HG03457 (cell line): ENCODE data around the gene IGF2R.
"Not testable (repeated sequence)": the region's sequence is repeated elsewhere in the genome, so short reads cannot be mapped to it uniquely, and the experiment has no call there.

Experiments used
- ATAC-seq: cut with Tn5 transposase; IDR thresholded peaks from one replicate; pipeline ENCODE4 v1.9.1; 2021; ENCODE audit warnings: moderate number of reproducible peaks; ENCODE audit not compliant: unreplicated experiment

The IGF2R gene

DNA sequence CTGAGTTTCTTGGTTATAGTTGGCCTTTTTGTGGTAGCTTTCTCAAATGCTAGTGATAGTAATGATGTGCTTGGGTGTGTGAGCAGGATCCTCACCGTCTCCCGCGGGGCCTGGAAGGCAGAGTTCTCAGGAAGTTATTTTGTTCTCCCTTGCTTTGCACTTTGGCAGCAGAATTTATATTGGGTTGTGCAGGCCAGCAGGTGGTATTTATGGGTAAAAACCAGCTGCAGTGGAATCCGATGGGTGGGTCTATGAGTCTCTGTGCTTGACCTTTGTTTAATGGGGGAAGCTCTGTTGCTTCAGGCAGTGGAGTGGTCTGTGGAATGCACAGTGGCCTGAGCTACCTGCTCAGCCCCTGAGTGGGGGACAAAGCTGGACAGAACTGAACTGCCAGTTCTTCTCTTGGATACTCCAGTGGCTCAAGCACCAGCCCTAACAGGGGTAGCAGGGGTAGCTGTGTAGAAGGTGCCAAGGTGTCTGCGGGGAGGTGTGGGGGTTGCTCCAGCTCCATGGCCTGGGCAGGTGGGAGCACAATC, 27.3 kb downstream of the IGF2R start:
- no peak for ATAC-seq

DNA sequence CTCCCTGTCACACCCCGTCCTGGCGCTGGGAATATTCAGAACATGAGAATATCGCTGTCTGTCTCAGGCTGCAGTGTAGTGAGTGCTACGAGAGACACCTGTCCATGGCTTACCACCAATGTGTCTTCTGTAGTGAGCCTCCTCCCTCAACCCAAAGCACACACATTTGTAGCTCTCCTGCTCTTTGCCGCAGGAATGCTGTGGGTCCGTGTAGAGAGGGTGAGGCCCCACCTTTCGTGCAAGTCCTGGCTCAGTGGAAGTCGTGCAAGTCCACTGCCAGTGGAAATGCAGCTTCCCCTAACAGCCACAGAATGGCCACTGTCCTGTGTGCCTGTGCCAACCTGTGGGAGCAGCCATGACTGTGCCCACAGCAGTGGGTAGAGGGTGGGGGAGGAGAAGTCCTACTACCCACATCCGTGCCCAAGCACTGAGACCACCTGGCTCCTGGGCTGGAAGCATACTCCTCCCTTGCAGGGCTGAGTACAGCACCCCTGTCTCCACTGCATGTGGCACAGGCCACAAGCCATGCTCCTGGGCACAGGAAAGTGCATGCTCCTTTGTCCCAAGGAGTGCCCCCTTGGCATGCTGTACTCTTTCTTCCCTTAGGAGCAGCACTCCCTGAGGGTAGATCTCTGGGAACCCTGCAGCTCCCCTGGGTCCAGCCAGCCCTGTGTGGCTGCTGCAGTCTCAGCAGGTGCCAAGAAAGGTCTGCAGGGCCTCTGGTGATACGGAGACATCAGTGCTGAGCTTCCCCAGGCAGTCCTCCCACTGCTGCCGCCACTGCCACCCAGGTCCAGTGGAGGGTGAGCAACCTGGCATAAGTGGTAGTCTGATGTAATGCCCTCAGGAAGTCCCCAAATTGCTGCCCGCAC, 28.0 kb downstream of the IGF2R start:
- no peak for ATAC-seq

GRCh38 chr6:159997498-159998101, 28.7 kb downstream of the IGF2R start:
- no peak for ATAC-seq

GRCh38 chr6:159998538-159998937, 29.7 kb downstream of the IGF2R start:
- no peak for ATAC-seq

DNA sequence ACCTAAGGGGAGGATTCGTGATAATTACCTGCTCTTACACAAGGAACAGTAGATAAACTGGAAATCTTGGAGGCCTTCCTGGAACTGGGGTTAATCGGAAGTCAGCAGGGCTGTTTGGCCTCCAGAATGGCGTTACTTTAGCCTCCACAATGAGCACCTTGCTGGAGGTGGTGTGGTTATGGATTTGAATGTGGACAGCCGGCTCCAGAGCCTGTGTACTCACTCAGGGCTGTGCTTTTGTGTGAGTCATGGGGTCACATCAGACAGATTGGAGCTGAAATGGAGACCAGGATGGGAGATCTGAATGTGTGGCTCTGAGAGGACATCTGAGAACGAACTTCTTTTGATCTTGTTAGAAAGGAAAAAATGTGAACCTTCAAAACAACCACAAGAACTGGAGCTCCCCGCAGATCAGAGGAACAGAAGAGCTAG, 30.4 kb downstream of the IGF2R start:
- no peak for ATAC-seq

GRCh38 chr6:160000280-160000704, 31.4 kb downstream of the IGF2R start:
- ATAC-seq, result no peak

DNA sequence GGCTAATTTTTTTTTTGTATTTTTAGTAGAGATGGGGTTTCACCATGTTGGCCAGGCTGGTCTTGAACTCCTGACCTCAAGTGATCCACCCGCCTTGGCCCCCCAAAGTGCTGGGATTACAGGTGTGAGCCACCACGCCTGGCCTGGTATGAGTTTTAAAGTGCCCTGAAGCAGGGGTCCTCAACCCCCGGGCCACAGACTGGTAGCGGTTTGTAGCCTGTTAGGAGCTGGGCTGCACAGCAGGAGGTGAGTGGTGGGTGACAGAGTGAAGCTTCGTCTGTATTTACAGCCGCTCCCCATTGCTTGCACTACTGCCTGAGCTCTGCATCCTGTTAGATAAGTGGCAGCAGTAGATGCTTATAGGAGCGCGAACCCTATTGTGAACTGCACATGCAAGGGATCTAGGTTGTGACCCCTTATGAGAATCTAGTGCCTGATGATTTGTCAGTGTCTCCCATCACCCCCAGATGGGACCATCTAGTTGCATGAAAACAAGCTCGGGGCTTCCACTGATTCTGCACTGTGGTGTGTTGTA, 32.1 kb downstream of the IGF2R start:
- ATAC-seq, result not testable (repeated sequence)

DNA sequence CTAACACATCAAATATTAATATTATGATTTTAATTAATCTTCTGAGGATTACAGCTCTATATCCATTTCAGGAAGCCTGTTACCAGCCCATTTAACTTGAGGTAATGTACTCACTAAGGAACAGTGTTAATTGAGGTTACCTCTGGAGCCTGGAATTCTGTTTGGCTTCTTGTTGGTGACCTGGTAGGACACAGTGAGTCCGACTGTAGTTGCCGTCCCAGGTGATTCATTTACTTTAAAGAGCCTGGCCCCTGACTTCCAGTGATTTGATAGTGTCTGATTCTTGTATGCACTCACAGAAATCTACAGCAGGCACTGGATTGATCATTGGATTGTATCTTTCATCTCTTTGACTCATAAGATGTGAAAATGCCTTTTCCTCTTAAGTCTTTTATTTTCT, 34.0 kb downstream of the IGF2R start:
- ATAC-seq, result no peak

DNA sequence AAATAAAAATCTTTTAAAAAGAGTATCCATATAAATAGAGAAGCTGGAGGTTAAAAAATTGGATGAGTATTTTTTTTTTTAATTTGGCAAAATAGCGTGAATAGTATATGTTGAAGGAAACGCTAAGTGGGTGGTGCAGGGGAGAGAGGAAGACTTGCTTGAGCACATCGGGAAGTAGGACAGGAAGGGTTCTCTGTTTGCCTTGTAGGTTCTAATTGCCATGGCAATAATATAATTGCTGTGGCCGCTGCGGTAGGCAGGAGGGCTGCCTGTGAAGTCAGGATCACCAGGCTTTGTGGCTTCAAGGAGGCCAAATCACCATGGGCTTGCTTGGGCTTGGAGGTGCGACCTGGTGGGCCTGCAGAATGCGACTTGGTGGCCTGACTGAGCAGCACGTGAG, 35.1 kb downstream of the IGF2R start:
- ATAC-seq, result no peak

DNA sequence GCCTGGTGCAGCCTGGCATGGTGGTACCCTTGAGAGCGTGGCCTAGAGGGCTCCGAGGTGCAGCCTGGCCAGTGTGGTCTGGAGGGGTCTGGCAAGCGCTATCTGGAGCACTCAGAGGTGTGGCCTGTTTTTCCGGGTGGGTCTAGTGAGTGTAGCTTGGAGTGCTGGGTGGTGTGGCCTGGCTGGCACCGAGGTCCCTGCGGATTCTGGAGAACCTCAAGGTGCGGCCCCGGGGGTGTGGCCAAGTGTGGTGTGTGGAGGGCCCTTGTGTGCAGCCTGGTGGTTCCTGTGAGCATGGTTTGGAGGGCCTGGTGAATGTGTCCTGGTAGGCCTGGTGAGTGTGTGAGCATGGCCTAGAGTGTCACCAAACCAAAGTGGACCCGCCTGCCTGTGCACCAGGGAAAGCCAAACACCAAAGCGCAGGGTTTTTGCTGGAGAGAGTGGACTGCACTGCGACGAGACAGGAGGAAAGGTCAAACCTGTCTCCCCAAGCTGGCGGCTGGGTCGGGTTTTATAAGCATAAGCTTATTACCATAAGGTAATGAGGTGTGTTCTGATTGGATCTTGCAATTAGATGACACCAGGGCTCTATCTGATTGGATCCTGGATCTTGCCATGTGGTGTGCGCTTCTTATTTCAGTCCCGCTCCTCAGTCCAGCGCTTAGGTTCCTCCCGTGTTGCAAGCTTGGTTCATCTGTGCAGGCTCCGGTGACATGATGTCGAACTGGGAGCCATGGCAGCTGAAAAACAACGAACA, 35.7 kb downstream of the IGF2R start:
- ATAC-seq, result no peak

- no peak for ATAC-seq
Observed at GRCh38 chr6:160005211-160005610, 36.3 kb downstream of the IGF2R start.

GRCh38 chr6:160005861-160006540, 37.1 kb downstream of the IGF2R start:
- ATAC-seq, result no peak

- no peak for ATAC-seq
Observed at GRCh38 chr6:160007145-160007544, 38.3 kb downstream of the IGF2R start.

- no peak for ATAC-seq
Observed at GRCh38 chr6:160007611-160008010, 38.7 kb downstream of the IGF2R start.

DNA sequence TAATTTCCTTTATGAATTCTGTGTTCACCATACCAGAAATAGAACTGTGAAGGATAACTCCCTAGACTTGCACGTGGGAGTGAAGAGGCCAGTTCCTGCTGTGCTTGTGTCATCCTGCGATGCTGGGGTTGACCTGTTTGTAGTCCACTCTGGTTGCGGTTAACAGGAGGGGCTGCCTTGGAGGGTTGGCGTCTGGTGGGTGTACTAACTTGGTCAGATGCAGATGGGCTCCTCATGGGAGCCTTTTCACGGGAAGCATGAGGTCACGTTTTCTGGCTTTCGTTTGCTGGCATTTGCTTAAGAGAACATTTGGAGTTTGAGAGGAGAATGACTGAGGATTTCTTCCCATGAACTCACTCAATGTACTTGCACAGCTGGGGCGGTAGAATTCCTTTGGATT, 41.2 kb downstream of the IGF2R start:
- ATAC-seq, result no peak

DNA sequence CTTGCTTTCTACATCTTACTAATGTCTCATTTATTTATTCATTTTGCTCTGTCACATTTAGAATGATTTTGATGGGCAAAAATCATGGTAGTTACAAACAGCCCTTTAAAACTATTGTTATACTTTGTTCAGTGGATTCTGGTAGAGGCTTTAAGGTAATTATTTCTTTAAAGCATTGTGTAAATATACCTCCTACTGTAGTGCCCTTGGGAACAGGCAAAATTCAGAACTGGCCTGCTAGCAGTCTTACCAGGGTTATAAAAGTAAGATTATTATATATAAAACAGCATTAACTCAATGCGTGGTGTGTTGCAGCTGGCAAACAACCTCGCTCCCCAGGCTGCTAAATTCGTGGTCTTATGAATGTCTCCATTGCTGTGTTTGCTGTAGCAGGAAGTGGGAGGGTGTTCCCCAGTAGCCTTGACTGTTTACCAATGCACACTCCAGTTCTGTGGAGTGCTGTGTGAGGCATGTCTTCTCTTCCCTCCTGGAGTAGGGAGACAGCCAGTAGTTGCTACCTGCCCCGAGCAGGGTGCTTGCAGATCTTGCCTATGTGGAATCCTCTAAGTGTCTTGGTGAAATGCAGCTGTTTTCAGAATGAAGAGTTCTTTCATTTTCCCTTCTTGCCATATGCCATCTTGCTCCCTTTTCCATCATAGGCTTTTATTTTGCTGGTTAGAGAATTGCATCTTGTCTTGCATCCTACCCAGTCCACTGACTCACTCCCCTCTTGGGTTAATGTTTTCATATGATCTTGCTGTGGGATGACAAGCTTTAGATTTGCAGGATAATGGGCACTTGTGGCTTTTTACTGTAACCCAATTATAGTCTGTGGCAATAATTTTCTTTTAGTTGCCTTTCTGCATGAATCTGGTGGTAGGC, 45.3 kb downstream of the IGF2R start:
- no peak for ATAC-seq

GRCh38 chr6:160014869-160015182, 45.9 kb downstream of the IGF2R start:
- ATAC-seq, result no peak

- no peak for ATAC-seq
Observed at GRCh38 chr6:160015778-160016684, 47.1 kb downstream of the IGF2R start.

DNA sequence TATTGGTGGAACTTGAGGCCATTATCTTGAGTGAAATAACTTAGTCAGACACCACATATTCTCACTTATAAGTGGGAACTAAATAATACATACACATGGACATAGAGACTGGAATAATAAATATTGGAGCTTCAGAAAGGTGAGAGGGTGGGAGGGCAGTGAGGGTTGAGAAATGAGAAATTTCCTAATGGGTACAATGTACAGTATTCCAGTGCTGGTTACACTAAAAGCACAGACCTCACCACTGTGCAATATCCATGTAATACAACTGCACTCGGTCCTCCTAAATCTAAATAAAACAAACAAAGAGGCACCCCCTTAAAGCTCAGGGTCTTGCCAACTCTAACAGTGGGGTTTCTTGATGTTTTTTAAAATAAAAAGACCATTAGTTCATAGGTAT, 53.2 kb downstream of the IGF2R start:
- no peak for ATAC-seq
